OCI-LY1 (cell line): ENCODE results near the gene CHRNB2.

Experiments used
- H2AFZ ChIP-seq: fragments of 200-600 bp; sonication (generic), shearing (Covaris generic); 2 replicates; pipeline ENCODE4 v1.6.0; 2014; ENCODE audit warnings: antibody characterized with exemption, mild to moderate bottlenecking, low read length
- H3F3A ChIP-seq: fragments of 200-600 bp; sonication (generic), shearing (Covaris generic); 2 replicates; pipeline ENCODE4 v1.6.0; 2014; ENCODE audit warnings: mild to moderate bottlenecking, antibody characterized with exemption, low read length, moderate library complexity; ENCODE audit not compliant: insufficient read depth
- H3K27ac ChIP-seq: fragments of 200-600 bp; sonication (generic); 2 replicates; pipeline ENCODE4 v1.5.1; 2014; ENCODE audit warnings: low read length, mixed run types, mild to moderate bottlenecking, low read depth; ENCODE audit not compliant: poor library complexity, severe bottlenecking
- H3K27me3 ChIP-seq: fragments of 200-600 bp; sonication (generic); 2 replicates; pipeline ENCODE4 v1.6.0; 2014; ENCODE audit warnings: antibody characterized with exemption, mild to moderate bottlenecking, low read length, moderate library complexity; ENCODE audit not compliant: insufficient read depth
- H3K36me3 ChIP-seq: fragments of 200-600 bp; sonication (generic); 2 replicates; pipeline ENCODE4 v1.6.1; 2014; ENCODE audit warnings: mild to moderate bottlenecking, antibody characterized with exemption, low read length, moderate library complexity, mixed read lengths; ENCODE audit not compliant: insufficient read depth
- H3K4me1 ChIP-seq: fragments of 200-600 bp; sonication (generic); 2 replicates; pipeline ENCODE4 v1.5.1; 2014; ENCODE audit warnings: mild to moderate bottlenecking, low read length, moderate library complexity; ENCODE audit not compliant: insufficient read depth, severe bottlenecking
- H3K4me2 ChIP-seq: fragments of 200-600 bp; sonication (generic), shearing (Covaris generic); 2 replicates; pipeline ENCODE4 v1.6.1; 2014; ENCODE audit warnings: low read length
- H3K4me3 ChIP-seq: fragments of 200-600 bp; sonication (generic); 2 replicates; pipeline ENCODE4 v1.5.1; 2014; ENCODE audit warnings: low read length, low read depth, mild to moderate bottlenecking, mixed read lengths; ENCODE audit not compliant: poor library complexity, severe bottlenecking
- H3K79me2 ChIP-seq: fragments of 200-600 bp; shearing (Covaris generic); 2 replicates; pipeline ENCODE4 v1.6.1; 2016; ENCODE audit warnings: mixed run types, low read length, mixed read lengths; ENCODE audit not compliant: insufficient read depth
- H3K9ac ChIP-seq: fragments of 200-600 bp; sonication (generic), shearing (Covaris generic); 2 replicates; pipeline ENCODE4 v1.6.1; 2014; ENCODE audit warnings: mild to moderate bottlenecking, low read length, mixed read lengths
- H3K9me2 ChIP-seq: fragments of 200-600 bp; sonication (generic), shearing (Covaris generic); 2 replicates; pipeline ENCODE4 v1.6.1; 2014; ENCODE audit warnings: low read depth, mild to moderate bottlenecking, low read length, mixed read lengths
- H3K9me3 ChIP-seq: fragments of 200-600 bp; shearing (Covaris generic); 2 replicates; pipeline ENCODE4 v1.6.1; 2014; ENCODE audit warnings: low read length, mixed read lengths
- H4K20me1 ChIP-seq: fragments of 200-600 bp; sonication (generic), shearing (Covaris generic); 2 replicates; pipeline ENCODE4 v1.6.0; 2016; ENCODE audit warnings: mild to moderate bottlenecking, low read length; ENCODE audit not compliant: insufficient read depth
- EZH2 ChIP-seq: fragments of 200-600 bp; sonication (generic), shearing (Covaris generic); IDR thresholded peaks from 2 replicates; pipeline ENCODE4 v1.8.0; 2017; ENCODE audit warnings: borderline replicate concordance, mixed run types, mild to moderate bottlenecking, antibody characterized with exemption, low read length, moderate library complexity, mixed read lengths
- TF ChIP-seq, protein P1 (sequence below): fragments of 200-600 bp; sonication (generic), shearing (Covaris generic); IDR thresholded peaks from 2 replicates; pipeline ENCODE4 v1.5.1; 2017; ENCODE audit warnings: mild to moderate bottlenecking, antibody characterized with exemption, low read length, moderate library complexity, mixed read lengths

CHRNB2 gene

DNA sequence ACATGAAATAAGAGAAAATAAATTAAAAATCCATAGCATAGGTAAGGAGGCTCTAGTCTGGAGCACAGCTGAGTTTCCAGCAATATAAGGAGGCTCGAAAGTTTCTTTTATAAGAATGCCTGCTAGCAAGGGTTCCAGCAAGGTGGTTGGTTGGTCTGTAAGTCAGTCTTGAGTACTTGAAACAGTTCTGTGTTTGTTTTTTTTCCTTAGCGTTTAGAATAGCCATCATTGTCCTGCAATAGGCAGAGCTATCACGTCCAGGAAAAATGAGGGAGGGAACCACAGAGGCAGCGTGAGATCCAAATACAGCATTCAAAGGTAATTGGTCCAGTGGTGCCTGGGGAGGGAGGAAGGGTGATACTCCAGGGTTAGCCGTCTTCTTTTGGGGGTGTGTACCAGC is 17.5 kb upstream of the CHRNB2 start:
- no peaks in the 10 kb centered on the region for H3K27me3 ChIP-seq
- H3K9ac ChIP-seq = no peak overlapping the region
- no peak for TF ChIP-seq EZH2
- TF ChIP-seq, protein P1, sequence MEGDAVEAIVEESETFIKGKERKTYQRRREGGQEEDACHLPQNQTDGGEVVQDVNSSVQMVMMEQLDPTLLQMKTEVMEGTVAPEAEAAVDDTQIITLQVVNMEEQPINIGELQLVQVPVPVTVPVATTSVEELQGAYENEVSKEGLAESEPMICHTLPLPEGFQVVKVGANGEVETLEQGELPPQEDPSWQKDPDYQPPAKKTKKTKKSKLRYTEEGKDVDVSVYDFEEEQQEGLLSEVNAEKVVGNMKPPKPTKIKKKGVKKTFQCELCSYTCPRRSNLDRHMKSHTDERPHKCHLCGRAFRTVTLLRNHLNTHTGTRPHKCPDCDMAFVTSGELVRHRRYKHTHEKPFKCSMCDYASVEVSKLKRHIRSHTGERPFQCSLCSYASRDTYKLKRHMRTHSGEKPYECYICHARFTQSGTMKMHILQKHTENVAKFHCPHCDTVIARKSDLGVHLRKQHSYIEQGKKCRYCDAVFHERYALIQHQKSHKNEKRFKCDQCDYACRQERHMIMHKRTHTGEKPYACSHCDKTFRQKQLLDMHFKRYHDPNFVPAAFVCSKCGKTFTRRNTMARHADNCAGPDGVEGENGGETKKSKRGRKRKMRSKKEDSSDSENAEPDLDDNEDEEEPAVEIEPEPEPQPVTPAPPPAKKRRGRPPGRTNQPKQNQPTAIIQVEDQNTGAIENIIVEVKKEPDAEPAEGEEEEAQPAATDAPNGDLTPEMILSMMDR = no peak
- no peak overlapping the region for H3K4me3 ChIP-seq
- peaks cover 67% of the 10 kb centered on the region for H3K36me3 ChIP-seq
- H3K9me2 ChIP-seq = no peaks in the 10 kb centered on the region
- H3K79me2 ChIP-seq = no peaks in the 10 kb centered on the region
- no peaks in the 10 kb centered on the region for H3K4me1 ChIP-seq
- no peak overlapping the region for H2AFZ ChIP-seq
- H3K27ac ChIP-seq = no peak overlapping the region
- H4K20me1 ChIP-seq = no peaks in the 10 kb centered on the region
- H3F3A ChIP-seq = no peaks in the 10 kb centered on the region
- H3K9me3 ChIP-seq = no peaks in the 10 kb centered on the region
- no peak overlapping the region for H3K4me2 ChIP-seq

DNA sequence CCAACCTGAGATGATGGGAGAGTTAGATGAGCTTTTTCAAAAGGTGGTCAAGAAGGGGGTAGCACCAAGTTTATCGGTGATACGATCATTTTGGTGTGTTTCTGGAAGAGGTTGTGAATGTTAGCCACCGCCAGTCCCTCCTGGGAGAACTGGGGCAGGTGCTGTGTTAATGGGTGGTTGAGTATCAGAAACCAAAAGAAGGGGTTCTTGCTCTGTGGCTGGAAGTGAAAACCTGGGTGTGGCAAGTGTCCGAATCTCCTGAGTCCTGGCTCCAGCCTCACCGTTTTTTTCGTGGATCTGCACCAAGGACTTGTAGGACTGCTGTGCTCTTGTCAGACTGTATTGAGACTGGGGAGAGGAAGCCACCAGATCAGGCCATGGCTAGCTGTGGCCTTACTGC is 16.9 kb upstream of the CHRNB2 start:
- no peaks in the 10 kb centered on the region for H3K9me2 ChIP-seq
- H4K20me1 ChIP-seq = no peaks in the 10 kb centered on the region
- no peaks in the 10 kb centered on the region for H3K4me1 ChIP-seq
- no peak overlapping the region for H3K9ac ChIP-seq
- no peak overlapping the region for H3K4me2 ChIP-seq
- H2AFZ ChIP-seq = no peak overlapping the region
- H3K4me3 ChIP-seq = no peak overlapping the region
- H3K9me3 ChIP-seq = no peaks in the 10 kb centered on the region
- H3K27ac ChIP-seq = no peak overlapping the region
- TF ChIP-seq, protein P1 = no peak
- TF ChIP-seq EZH2 = no peak
- no peaks in the 10 kb centered on the region for H3K27me3 ChIP-seq
- peaks cover 72% of the 10 kb centered on the region for H3K36me3 ChIP-seq
- no peaks in the 10 kb centered on the region for H3F3A ChIP-seq
- H3K79me2 ChIP-seq = no peaks in the 10 kb centered on the region

DNA sequence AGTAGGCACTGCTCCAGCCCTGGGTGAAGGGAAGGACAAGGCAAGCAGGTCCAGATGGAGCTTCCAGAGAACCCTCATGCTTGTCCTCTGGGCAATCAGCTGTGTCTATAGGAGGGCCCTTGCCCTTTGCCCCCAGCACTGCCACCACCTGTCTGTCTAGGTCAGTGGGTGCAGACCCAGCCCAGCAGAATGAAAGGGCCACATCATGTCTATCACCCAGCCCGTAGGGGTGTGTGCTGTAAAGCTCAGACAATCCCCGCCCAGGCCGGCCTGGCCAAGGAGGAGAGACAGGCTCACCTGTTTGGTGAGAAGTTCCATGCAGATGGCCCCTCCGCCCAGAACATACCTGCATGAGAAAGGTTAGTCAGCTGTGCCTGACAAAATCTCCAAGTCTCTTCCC is 16.1 kb upstream of the CHRNB2 start:
- Histone ChIP-seq H3K9me3 (no peaks in the 10 kb centered on the region), H3K79me2 (peaks cover under 1% of the 10 kb centered on the region; the same call in 1 of the 2 replicates), H3K36me3 (peaks cover 74% of the 10 kb centered on the region), H2AFZ (no peak overlapping the region), H3K27me3 (no peaks in the 10 kb centered on the region), H3K9ac (no peak overlapping the region), H4K20me1 (no peaks in the 10 kb centered on the region), H3K9me2 (no peaks in the 10 kb centered on the region), H3K27ac (no peak overlapping the region), H3F3A (no peaks in the 10 kb centered on the region), H3K4me1 (peaks cover 4% of the 10 kb centered on the region), H3K4me2 (no peak overlapping the region), H3K4me3 (no peak overlapping the region)
- no peak for TF ChIP-seq EZH2
- TF ChIP-seq, protein P1 = no peak
